Myocyte (in vitro differentiated cells): Measurements from ENCODE around the gene CLEC4E. TPM values are rescaled to one million over a fixed set of nuclear protein-coding genes. Genes with fewer than 3 reads are reported as not detected.
"Not testable (repeated sequence)": the region's sequence is repeated elsewhere in the genome, so short reads cannot be mapped to it uniquely, and the experiment has no call there.

Experiments
- DNase-seq: peaks from one replicate; pipeline ENCODE4 v3.0.0-alpha.2; 2012; ENCODE audit warnings: low read depth
- total RNA-seq: library from RNA; depleted of rRNA; stranded (reverse); fragments of >200 nt; gene quantifications from 2 replicates; pipeline ENCODE4 v1.2.3, GENCODE V29; 2014

CLEC4E gene
- total RNA-seq, 1 donor from 2014 or later: not detected

DNA sequence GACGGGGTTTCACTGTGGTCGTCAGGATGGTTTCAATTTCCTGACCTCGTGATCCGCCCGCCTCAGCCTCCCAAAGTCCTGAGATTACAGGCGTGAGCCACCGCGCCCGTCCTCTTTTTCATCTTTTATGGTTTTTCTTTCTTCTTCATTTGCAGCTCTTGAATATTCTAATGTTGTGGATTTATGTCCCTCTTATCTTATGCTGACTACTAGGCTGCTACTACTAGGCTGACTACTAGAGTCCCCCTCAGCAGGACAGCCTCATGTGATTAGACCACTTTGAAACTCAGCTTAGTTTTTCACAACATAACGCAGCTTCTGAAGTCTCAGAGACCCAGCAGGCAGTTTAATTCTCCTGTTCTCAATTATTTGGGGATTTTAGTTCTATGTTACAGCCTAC is 857 bp upstream of the CLEC4E start:
- DNase-seq: no peak

DNA sequence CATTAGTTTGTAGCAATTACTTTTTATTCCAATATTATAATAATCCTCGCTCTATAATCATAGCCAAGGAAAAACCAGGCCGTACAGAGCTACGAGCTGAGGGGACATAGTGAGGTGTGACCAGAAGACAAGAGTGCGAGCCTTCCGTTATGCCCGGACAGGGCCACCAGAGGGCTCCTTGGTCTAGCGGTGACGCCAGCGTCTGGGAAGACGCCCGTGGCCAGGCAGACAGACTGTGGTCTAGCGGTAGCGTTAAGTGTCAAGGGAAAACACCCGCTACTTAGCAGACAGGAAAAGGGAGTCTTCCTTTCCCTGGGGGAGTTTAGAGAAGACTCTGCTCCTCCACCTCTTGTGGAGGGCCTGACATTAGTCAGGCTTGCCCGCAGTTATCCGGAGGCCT is 2.9 kb downstream of the CLEC4E start:
- DNase-seq: not testable (repeated sequence)

DNA sequence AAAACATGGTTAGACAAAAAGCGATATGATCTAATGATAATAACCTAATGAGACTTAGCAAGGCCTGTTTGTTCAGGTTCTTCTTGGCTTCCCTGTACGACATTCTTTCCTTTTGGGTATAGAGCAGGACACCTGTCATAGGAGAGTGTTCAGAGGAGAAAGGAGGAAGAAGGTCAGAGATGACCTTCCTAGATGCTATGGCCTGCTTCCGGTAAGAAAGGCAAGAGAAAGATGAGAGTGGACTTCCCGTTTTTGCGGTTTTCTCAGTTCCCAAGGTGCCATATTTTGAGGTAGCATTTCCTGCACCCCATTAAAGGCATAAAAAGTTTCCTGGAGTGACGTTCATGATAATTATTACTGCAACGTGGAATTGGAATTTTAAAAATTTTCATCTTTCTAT is 8.7 kb downstream of the CLEC4E start:
- DNase-seq: no peak

DNA sequence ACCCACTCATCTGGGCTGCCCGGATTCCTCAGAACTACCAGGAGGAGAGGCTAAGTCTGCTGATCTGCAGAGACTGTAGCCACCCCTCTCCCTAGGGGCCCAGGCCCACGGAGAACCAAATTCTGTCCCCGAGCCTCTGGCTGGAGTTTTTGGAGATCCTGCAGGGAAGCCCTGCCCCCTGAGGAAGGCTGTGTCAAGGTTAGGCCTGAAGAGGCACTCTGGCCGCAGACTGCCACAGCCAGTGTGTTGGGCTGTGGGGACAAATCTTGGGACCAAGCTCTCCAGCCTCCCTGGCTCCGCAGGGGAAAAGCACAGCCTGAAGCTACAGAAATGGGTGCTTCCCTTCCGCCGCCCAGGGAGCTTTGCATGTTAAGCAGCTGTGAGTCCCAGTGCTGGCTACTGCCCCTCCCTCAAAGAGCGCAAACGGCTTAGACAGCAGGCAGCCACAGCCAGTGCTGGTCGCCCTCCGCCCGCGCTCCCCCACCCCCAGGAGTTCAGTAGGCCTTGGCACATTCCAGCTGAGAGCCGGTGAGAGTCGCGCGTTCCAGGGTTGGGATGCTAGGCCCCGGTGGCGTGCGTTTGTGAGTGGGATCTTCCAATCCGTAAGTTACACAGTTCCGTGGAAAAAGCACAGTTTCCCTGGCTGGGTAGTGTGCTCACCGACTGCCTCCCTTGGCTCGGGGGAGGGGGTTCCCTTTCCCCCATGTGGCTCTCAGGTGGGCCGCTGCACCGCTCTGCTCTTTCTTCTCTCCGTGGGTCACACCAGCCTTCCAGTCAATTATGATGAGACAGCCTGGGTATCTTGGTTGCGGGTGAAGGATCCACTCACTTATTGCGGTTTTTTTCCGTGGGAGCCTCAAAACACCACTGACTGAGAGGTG is 13.2 kb downstream of the CLEC4E start:
- DNase-seq: no peak

DNA sequence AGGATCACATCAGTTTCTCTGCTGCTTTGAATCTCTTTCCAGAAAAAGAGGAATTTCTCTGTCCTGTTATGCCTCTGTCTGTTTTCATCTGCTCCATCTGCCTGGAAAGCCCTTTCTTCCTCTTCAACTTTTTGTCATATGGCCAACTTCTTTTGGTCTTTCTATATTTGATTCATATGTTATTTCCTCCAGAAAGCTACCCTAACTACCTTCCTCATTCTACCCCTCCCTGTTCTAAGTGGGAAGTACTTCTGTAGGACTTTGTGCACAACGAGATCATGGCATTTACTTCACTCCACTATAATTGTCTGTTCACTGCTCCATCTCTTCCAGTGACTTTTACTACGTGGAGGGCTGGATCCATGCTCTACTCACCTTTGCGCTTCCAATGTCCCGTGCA is 21.5 kb downstream of the CLEC4E start:
- no peak for DNase-seq

DNA sequence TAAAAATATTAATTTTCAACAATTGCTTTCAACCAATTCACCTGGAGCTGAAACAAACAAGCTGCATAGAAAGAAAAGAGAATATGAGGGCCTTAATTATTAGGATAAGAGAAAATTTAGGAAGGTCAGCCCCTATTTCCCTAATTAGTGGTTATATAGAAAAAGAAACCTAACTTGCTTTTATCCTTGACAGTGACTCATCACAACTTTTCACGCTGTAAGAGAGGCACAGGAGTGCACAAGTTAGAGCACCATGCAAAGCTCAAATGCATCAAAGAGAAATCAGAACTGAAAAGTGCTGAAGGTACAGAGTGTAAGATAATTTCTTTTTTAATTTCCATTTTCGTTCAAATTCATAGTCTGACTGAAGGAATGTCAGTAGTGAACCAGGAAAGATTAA is 22.7 kb downstream of the CLEC4E start:
- DNase-seq: no peak

DNA sequence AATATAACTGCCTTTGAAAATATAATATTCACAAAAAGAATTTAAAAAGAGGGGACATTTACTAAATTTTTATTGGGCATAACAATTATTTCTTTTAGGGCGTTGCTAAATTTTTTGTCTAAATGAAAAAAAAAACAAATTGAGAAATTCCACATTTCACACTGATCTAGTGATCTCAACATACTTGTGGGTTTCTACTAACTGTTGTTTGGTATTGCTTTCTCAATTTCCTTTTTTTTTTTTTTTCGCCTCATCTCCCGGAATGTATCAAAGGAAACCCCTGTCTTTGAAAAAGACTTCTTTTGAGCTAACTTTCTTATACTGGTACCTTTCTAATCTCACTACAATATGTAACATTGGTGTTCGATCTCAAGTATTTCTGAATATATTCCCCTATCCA is 27.4 kb downstream of the CLEC4E start, which contains the start of gene CLEC4D:
CLEC4D (plus strand) TSS at position 248 of the 400 bp plus-strand sequence. CDS start 230 bp downstream, outside the sequence.
- no peak for DNase-seq

DNA sequence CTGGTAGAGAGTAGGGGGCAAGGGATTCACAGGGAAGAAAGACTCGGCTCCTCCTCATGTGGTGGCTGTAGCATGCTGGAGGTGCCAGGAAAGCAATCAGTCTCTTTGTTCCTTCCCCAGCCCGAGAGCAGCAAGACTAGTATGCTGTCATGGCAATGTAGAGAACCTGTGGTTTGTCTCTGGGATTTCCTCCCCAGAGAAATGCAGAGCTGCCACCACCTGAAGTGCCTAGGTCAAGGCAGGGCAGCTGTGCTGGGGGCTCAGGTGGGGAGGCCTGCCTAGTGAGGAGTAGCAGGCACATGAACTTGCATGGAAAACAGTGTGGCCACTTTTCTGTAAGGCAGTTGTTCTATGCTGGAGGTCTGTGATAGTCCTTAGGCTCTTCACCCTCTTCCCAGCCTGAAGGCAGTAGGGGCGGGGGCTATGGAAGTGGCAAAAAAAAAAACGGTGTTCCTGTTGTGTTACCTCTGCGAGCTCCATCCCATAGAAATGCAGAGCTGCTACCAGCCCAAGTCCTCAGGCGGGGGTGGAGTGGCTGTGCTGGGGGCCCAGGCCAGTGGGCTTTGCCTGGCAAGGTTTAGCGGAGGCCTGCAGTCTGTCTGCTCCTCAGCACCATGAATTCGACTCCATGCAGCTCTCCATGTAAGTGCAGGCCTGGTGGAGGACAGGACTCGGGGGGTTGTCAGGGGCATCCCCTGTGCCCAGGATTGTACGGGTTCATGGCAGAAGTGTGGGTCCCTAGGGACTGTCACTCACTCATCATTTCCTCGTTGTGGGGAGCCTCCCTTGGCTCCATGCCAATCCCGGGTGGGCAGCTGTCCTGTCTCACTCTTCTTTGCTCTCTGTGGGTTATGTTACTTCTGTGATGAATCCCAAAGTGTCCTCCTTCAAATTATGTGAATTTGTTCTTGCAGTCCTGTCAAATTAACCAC is 31.5 kb downstream of the CLEC4E start:
- DNase-seq: no peak

DNA sequence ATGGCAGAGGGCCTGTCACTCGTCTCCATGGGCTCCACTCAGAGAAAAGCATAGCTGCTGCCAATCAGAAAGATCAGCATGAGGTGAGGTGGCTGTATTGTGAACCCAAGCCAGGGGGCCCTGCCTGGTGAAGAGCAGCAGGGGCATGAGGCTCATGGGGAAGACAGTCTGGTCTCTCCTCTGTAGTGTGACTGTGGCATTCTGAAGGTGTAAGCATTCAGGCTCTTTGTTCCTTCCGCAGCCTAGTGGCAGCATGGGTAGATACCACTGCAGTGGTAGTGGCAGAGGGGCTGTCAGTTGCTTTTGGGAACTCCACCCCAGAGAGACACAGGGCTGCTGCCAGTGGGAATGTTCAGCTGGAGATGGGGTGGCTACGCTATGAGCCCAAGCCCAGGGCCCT is 32.5 kb downstream of the CLEC4E start:
- DNase-seq: no peak

DNA sequence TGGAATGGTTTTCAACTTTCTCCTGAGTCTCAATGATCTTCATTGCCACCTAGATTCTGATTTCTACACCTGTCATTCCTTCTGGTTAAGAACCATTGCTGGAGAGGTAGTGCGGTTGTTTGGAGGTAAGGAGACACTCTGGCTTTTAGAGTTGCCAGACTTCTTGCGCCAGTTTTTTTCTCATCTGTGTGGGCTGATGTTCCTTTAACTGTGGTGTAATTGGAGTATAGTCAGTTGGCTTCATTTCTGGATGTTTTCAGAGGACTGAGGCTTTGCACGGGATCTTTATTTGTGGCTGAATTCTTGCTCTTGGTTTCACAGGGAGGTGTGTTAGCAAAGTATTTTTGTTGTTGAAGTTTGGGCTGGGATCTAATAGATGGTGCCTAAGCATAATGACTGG is 33.1 kb downstream of the CLEC4E start:
- no peak for DNase-seq

DNA sequence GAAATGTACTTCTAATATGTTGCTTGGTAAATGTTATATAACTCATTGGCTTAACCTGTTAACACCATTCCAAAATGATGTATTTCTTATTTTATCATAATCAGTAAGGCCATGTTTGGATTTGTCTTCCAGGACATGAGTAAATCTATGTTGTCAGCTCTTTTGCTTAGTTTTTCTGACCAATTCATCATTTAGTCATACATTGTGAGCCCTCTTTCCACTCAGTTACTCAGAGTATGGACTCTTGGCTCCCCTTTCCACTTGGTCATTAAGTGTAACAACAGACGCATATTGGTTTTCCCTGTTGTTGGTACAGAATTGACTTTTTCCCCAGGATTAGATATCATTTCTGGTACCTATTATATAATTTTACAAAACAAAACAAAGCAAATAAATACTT is 36.4 kb downstream of the CLEC4E start:
- no peak for DNase-seq

DNA sequence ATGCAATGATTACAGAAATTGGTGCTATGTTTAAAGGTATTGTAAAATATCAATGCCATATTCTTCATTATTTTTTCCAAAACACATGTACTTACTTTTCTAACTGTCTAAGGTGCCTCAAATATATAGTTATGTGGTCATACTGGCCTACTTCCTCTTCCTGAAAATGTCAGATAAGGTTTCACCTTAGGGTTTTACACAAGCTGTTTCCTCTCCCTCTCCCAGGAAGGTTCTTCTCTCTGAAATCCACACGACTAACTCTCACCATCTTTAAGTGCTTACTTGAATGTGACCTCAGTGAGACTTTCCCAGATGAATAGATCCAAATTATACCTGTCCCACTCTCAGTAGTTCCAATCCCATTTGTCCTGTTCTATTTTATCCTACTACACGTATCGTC is 39.0 kb downstream of the CLEC4E start:
- DNase-seq: no peak

DNA sequence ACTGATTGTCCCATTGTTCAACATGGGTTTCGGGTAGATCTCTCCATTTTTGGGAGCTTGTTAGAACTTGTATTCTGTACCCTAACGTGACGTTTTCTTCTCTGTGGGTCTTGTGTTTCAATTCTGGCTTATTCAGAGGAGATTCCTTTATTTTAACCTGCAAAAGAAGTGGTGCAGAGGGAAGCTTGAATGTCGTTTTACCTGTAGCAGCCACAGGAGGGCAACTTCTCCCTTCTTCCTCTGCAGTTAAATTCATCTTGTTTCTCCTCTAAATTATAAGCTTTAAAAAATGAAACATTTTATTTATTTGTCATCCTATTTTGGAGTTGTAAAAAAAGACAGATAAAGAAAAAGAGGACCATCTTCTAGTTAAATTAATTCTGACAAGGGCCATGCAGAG is 41.1 kb downstream of the CLEC4E start:
- DNase-seq: no peak

DNA sequence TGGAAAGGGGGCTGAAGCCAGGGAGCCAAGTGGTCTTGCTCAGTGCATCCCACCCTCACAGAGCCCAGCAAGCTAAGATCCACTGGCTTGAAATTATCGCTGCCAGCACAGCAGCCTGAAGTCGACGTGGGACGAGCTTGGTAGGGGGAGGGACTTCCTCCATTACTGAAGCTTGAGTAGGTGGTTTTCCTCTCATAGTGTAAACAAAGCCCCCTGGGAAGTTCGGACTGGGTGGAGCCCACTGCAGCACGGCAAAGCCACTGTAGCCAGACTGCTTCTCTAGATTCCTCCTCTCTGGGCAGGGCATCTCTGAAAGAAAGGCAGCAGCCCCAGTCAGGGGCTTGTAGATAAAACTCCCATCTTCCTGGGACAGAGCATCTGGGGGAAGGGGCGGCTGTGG is 44.6 kb downstream of the CLEC4E start:
- not testable (repeated sequence) for DNase-seq

DNA sequence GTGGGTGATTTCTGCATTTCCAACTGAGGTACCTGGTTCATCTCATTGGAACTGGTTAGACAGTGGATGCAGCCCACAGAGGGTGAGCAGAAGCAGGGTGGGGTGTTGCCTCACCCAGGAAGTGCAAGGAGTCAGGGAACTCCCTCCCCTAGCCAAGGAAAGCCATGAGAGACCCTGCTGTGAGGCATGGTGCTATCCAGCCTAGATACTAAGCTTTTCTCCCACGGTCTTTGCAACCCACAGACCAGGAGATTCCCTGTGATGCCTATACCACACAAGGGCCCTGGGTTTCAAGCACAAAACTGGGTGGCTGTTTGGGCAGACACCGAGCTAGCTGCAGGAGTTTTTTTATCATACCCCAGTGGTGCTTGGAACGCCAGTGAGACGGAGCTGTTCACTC is 45.0 kb downstream of the CLEC4E start:
- not testable (repeated sequence) for DNase-seq

DNA sequence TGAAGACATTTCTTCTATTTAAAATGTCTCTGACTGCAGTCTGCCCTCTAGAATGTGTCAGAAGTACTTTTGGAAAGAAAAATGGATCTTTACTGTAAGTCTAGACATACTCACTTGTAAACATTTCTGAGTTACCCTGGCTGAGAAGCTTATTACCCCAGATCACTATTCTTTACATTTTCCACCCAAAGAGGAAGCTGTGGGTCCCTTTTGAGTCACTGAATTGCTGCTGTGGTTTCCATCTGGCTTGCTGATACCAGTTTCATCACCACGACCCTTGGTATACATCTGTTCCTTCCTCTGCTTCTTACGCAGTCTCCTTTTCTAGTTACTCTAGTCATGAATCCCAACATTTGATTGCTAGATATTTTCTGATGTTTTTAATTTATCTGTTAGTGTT is 47.6 kb downstream of the CLEC4E start:
- DNase-seq: no peak

DNA sequence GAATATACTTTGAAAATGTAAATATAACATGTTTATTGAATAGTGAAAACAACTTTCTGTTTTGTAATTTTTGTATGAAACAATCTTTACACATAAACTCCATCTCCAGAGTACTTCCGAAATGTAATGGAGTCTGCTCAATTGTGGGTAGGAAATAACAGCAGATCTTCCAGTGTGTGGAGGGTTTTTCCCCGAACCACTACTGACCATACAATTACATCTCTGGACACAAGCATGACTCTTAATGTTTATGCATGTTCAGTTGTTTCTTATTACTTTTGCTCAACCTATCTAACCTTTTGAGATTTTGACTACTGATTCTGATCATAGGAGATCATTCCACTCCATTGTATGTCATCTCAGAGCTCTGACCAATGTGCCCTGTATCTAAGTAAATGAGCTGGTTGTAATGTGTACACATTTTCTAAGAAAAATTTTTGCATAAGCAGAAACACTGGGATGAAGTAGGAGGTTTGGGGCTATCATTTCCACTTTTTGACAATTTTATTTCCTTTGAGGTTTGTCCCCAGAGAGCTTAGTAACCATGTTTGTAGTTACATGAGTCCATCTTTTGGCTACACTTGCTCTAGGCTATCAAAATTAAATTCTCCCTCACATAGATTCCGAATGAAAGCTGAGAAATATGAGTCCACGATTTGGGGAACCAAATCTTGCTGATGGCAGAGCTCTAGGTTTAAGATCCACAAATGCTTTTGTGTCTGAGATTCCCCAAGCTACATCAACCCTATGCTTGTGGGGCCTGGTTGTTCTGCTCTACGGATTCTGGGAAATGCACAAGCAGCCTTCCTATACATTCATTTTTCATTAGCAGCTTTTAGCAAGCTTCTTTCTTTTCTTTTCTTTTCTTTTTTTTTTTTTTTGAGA is 48.8 kb downstream of the CLEC4E start:
- no peak for DNase-seq
